ENCODE results near the gene TLE2.

Gene TLE2

DNA sequence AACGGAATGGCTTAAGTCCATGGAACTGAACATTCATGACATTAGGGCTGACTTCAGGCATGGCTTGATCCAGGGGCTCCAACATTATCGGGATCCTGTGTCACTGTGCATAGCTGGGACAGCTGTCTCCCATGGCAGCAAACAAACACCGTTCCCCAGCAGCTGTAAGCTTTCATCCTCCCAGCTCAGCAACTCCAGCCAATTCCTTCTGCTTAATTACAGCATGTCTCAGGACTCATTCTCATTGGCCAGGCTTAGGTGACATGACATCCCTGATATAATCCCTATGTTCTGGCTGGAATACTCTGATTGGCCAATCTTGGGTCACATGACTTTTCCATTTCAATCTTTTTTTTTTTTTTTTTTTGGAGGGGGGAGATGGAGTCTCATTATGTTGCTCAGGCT, 44.1 kb upstream of the TLE2 start:
- no peak for DNase-seq

DNA sequence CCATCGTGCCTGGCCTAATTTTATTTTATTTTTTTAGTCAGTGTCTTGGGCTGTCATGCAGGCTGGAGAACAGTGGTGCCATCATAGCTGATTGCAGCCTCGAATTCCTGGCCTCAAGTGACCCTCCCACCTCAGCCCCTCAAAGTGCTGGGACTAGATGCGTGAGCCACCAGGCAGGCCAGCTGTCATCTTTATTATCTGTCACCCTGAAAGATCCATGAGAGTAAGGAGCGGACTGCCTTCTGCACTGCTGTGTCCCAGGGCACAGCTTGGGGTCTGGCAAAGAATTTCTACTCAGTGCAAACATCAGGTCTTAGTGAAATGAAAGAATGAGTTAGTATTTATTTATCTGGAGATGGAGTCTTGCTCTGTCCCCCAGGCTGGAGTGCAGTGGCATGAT, 42.7 kb upstream of the TLE2 start:
- Histone ChIP-seq H2AFZ (ENCODE audit: low read length) (no peak overlapping the region), H3K27me3 (replicated peaks; ENCODE audit: insufficient read depth, low read length) (peaks cover 40% of the 10 kb centered on the region), H3K27ac (ENCODE audit: low read length) (no peak overlapping the region), H3K4me1 (ENCODE audit: low read length) (no peaks in the 10 kb centered on the region), H4K20me1 (ENCODE audit: insufficient read depth, low read length) (no peaks in the 10 kb centered on the region), H3F3A (ENCODE audit: insufficient read depth, low read length) (no peaks in the 10 kb centered on the region), H3K79me2 (ENCODE audit: low read length) (no peaks in the 10 kb centered on the region), H3K9me2 (replicated peaks; ENCODE audit: insufficient read depth, low read length) (no peaks in the 10 kb centered on the region), H3K4me2 (ENCODE audit: low read depth, low read length) (no peak overlapping the region), H3K9ac (ENCODE audit: low read length) (no peak overlapping the region), H3K36me3 (replicated peaks; ENCODE audit: insufficient read depth, low read length) (no peaks in the 10 kb centered on the region), H3K9me3 (replicated peaks; ENCODE audit: insufficient read depth, low read length) (no peaks in the 10 kb centered on the region), H3K4me3 (ENCODE audit: low read length) (no peak overlapping the region)
- no peak for DNase-seq
- TF ChIP-seq EZH2phosphoT487 (IDR thresholded peaks at IDR 0.05; ENCODE audit: low read length) (no peak), EZH2 (optimal IDR thresholded peaks at IDR 0.05; ENCODE audit: low read depth, low read length) (no peak)
- TF ChIP-seq, protein P1, sequence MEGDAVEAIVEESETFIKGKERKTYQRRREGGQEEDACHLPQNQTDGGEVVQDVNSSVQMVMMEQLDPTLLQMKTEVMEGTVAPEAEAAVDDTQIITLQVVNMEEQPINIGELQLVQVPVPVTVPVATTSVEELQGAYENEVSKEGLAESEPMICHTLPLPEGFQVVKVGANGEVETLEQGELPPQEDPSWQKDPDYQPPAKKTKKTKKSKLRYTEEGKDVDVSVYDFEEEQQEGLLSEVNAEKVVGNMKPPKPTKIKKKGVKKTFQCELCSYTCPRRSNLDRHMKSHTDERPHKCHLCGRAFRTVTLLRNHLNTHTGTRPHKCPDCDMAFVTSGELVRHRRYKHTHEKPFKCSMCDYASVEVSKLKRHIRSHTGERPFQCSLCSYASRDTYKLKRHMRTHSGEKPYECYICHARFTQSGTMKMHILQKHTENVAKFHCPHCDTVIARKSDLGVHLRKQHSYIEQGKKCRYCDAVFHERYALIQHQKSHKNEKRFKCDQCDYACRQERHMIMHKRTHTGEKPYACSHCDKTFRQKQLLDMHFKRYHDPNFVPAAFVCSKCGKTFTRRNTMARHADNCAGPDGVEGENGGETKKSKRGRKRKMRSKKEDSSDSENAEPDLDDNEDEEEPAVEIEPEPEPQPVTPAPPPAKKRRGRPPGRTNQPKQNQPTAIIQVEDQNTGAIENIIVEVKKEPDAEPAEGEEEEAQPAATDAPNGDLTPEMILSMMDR (IDR thresholded peaks at IDR 0.05; ENCODE audit: low read length), result no peak

More for the DNA sequence above, 44.1 kb upstream of the TLE2 start:
- Histone ChIP-seq H2AFZ (ENCODE audit: low read length) (no peak overlapping the region), H3K4me3 (ENCODE audit: low read length) (no peak overlapping the region), H3K9me3 (replicated peaks; ENCODE audit: insufficient read depth, low read length) (no peaks in the 10 kb centered on the region), H3K4me1 (ENCODE audit: low read length) (no peaks in the 10 kb centered on the region), H4K20me1 (ENCODE audit: insufficient read depth, low read length) (no peaks in the 10 kb centered on the region), H3K36me3 (replicated peaks; ENCODE audit: insufficient read depth, low read length) (no peaks in the 10 kb centered on the region), H3K9me2 (replicated peaks; ENCODE audit: insufficient read depth, low read length) (no peaks in the 10 kb centered on the region), H3K9ac (ENCODE audit: low read length) (no peak overlapping the region), H3F3A (ENCODE audit: insufficient read depth, low read length) (no peaks in the 10 kb centered on the region), H3K27me3 (replicated peaks; ENCODE audit: insufficient read depth, low read length) (peaks cover 35% of the 10 kb centered on the region), H3K79me2 (ENCODE audit: low read length) (no peaks in the 10 kb centered on the region), H3K27ac (ENCODE audit: low read length) (no peak overlapping the region), H3K4me2 (ENCODE audit: low read depth, low read length) (no peak overlapping the region)
- TF ChIP-seq, protein P1 (IDR thresholded peaks at IDR 0.05; ENCODE audit: low read length), result no peak
- no peak for TF ChIP-seq EZH2phosphoT487 (IDR thresholded peaks at IDR 0.05; ENCODE audit: low read length)
- TF ChIP-seq EZH2 (optimal IDR thresholded peaks at IDR 0.05; ENCODE audit: low read depth, low read length), result no peak

DNA sequence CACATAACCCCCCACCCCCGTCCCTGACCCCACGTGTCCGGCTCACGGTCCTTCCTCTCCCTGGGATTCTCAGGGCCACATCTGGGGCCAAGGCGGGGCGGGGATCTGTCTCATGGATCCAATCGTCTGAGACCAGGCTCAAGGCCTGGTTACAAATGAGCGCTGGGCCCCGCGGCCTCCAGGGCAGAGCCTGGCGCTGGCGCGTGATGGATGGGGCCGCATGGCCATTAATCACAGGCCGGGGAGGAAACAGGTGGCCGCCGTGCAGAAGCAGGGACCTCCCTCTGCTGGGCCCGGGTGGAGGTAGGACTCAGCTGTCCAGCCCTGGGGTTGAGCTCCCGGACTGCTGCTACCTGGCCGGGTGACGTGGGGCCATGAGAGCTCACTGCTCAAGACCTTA, 39.0 kb upstream of the TLE2 start:
- no peak overlapping the region for H3K4me2 ChIP-seq (ENCODE audit: low read depth, low read length)
- H3K79me2 ChIP-seq (ENCODE audit: low read length), result no peaks in the 10 kb centered on the region
- DNase-seq, result no peak
- no peak overlapping the region for H2AFZ ChIP-seq (ENCODE audit: low read length)
- H3K27me3 ChIP-seq (replicated peaks; ENCODE audit: insufficient read depth, low read length), result peaks cover 34% of the 10 kb centered on the region
- H3K4me1 ChIP-seq (ENCODE audit: low read length), result peaks cover 5% of the 10 kb centered on the region; the same call in 1 of the 2 replicates
- H3K9me3 ChIP-seq (replicated peaks; ENCODE audit: insufficient read depth, low read length), result no peaks in the 10 kb centered on the region
- TF ChIP-seq, protein P1 (IDR thresholded peaks at IDR 0.05; ENCODE audit: low read length), result no peak
- no peak overlapping the region for H3K4me3 ChIP-seq (ENCODE audit: low read length)
- H3K27ac ChIP-seq (ENCODE audit: low read length), result no peak overlapping the region
- H3F3A ChIP-seq (ENCODE audit: insufficient read depth, low read length), result 0 out of 2 replicates have a peak, but pooled peaks cover 3% of the 10 kb centered on the region
- no peaks in the 10 kb centered on the region for H3K36me3 ChIP-seq (replicated peaks; ENCODE audit: insufficient read depth, low read length)
- H4K20me1 ChIP-seq (ENCODE audit: insufficient read depth, low read length), result no peaks in the 10 kb centered on the region
- no peaks in the 10 kb centered on the region for H3K9me2 ChIP-seq (replicated peaks; ENCODE audit: insufficient read depth, low read length)
- no peak overlapping the region for H3K9ac ChIP-seq (ENCODE audit: low read length)
